B cell (primary cell): ENCODE results near the gene CDKN2B.

Source experiments
- EZH2 ChIP-seq: IDR thresholded peaks from 2 replicates; pipeline ENCODE4 v1.6.1; 2012; ENCODE audit warnings: borderline replicate concordance, low read depth, mild to moderate bottlenecking, moderate library complexity, low read length; ENCODE audit not compliant: insufficient read depth, poor library complexity, severe bottlenecking
- TF ChIP-seq, protein P1 (sequence below): fragments of 200-600 bp; IDR thresholded peaks from one replicate; pipeline ENCODE4 v1.8.0; 2022; ENCODE audit warnings: antibody characterized with exemption, mild to moderate bottlenecking

DNA sequence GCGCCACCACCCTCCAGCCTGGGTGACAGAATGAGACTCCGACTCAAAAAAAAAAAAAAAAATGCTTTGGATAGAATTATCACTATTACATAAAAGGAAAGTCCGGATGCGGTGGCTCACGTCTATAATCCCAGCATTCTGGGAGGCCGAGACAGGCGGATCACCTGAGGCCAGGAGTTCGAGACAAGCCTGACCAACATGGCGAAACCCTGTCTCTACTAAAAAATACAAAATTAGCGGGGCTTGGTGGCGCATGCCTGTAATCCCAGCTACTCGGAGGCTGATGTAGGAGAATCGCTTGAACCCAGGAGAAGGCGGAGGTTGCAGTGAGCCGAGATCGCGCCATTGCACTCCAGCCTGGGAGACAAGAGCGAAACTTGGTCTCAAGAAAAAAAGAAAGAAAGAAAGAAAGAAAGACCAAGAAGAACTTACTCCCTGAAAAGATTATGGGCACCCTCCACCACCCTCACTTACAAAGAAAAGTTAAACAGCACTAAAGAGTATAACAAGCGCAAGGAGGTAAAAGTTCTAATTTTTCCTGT lies 32.7 kb downstream of the CDKN2B start:
- TF ChIP-seq, protein P1, sequence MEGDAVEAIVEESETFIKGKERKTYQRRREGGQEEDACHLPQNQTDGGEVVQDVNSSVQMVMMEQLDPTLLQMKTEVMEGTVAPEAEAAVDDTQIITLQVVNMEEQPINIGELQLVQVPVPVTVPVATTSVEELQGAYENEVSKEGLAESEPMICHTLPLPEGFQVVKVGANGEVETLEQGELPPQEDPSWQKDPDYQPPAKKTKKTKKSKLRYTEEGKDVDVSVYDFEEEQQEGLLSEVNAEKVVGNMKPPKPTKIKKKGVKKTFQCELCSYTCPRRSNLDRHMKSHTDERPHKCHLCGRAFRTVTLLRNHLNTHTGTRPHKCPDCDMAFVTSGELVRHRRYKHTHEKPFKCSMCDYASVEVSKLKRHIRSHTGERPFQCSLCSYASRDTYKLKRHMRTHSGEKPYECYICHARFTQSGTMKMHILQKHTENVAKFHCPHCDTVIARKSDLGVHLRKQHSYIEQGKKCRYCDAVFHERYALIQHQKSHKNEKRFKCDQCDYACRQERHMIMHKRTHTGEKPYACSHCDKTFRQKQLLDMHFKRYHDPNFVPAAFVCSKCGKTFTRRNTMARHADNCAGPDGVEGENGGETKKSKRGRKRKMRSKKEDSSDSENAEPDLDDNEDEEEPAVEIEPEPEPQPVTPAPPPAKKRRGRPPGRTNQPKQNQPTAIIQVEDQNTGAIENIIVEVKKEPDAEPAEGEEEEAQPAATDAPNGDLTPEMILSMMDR, result no peak
- TF ChIP-seq EZH2, result peak; percentile 21
